Measurements from ENCODE around the gene ZNF33A. TPM values are rescaled to one million over a fixed set of nuclear protein-coding genes. Genes with fewer than 3 reads are reported as not detected.
"Not testable (repeated sequence)": the region's sequence is repeated elsewhere in the genome, so short reads cannot be mapped to it uniquely, and the experiment has no call there.

Gene ZNF33A
- total RNA-seq, 1 donor from 2014 or later, result 19.5 TPM

- DNase-seq (ENCODE audit: low spot score), result no peak
- Mint-ChIP-seq H3K27ac (no peak overlapping the region), H3K4me3 (ENCODE audit: low read depth) (no peak overlapping the region), H3K36me3 (ENCODE audit: low read depth) (peaks cover 12% of the 10 kb centered on the region), H3K27me3 (ENCODE audit: low read depth) (no peaks in the 10 kb centered on the region), H3K9me3 (no peaks in the 10 kb centered on the region), H3K4me1 (ENCODE audit: low read depth) (peaks cover 15% of the 10 kb centered on the region)
- intact Hi-C loops (cut with micrococcal nuclease), result no loop called here
Measured at GRCh38 chr10:38007551-38007950, 2.9 kb upstream of the ZNF33A start.

- H3K27me3 Mint-ChIP-seq (ENCODE audit: low read depth), result no peaks in the 10 kb centered on the region
- intact Hi-C loops (cut with micrococcal nuclease), result no loop called here
- peaks cover 15% of the 10 kb centered on the region for H3K36me3 Mint-ChIP-seq (ENCODE audit: low read depth)
- H3K4me1 Mint-ChIP-seq (ENCODE audit: low read depth), result peaks cover 16% of the 10 kb centered on the region
- no peaks in the 10 kb centered on the region for H3K9me3 Mint-ChIP-seq
- no peak overlapping the region for H3K4me3 Mint-ChIP-seq (ENCODE audit: low read depth)
- no peak for DNase-seq (ENCODE audit: low spot score)
- no peak overlapping the region for H3K27ac Mint-ChIP-seq
Measured at GRCh38 chr10:38007991-38008390, 2.5 kb upstream of the ZNF33A start.

GRCh38 chr10:38016354-38016753, 5.9 kb downstream of the ZNF33A start:
- H3K4me1 Mint-ChIP-seq (ENCODE audit: low read depth), result peaks cover 12% of the 10 kb centered on the region
- peaks cover 25% of the 10 kb centered on the region for H3K9me3 Mint-ChIP-seq
- no peak overlapping the region for H3K27ac Mint-ChIP-seq
- no peak for DNase-seq (ENCODE audit: low spot score)
- intact Hi-C loops (cut with micrococcal nuclease), result no loop called here
- no peaks in the 10 kb centered on the region for H3K27me3 Mint-ChIP-seq (ENCODE audit: low read depth)
- H3K36me3 Mint-ChIP-seq (ENCODE audit: low read depth), result peaks cover 89% of the 10 kb centered on the region
- H3K4me3 Mint-ChIP-seq (ENCODE audit: low read depth), result no peak overlapping the region

- peaks cover 98% of the 10 kb centered on the region for H3K36me3 Mint-ChIP-seq (ENCODE audit: low read depth)
- not testable (repeated sequence) for H3K27ac Mint-ChIP-seq; H3K4me3 Mint-ChIP-seq (ENCODE audit: low read depth)
Measured at GRCh38 chr10:38019124-38019523, 8.6 kb downstream of the ZNF33A start.

GRCh38 chr10:38025283-38025682, 14.8 kb downstream of the ZNF33A start:
- peaks cover 9% of the 10 kb centered on the region for H3K4me1 Mint-ChIP-seq (ENCODE audit: low read depth)
- no peak for DNase-seq (ENCODE audit: low spot score)
- H3K27ac Mint-ChIP-seq, result no peak overlapping the region
- intact Hi-C loops (cut with micrococcal nuclease), result no loop called here
- no peaks in the 10 kb centered on the region for H3K27me3 Mint-ChIP-seq (ENCODE audit: low read depth)
- peaks cover 44% of the 10 kb centered on the region for H3K9me3 Mint-ChIP-seq
- peaks cover 99% of the 10 kb centered on the region for H3K36me3 Mint-ChIP-seq (ENCODE audit: low read depth)
- H3K4me3 Mint-ChIP-seq (ENCODE audit: low read depth), result no peak overlapping the region

More at GRCh38 chr10:38019124-38019523, 8.6 kb downstream of the ZNF33A start:
- H3K27me3 Mint-ChIP-seq (ENCODE audit: low read depth); DNase-seq (ENCODE audit: low spot score); intact Hi-C loops (cut with micrococcal nuclease); H3K4me1 Mint-ChIP-seq (ENCODE audit: low read depth): not testable (repeated sequence)
- peaks cover 29% of the 10 kb centered on the region for H3K9me3 Mint-ChIP-seq

GRCh38 chr10:38027986-38028385, 17.5 kb downstream of the ZNF33A start:
- Mint-ChIP-seq H3K9me3 (peaks cover 33% of the 10 kb centered on the region), H3K36me3 (ENCODE audit: low read depth) (peaks cover 94% of the 10 kb centered on the region), H3K27me3 (ENCODE audit: low read depth) (no peaks in the 10 kb centered on the region), H3K4me1 (ENCODE audit: low read depth) (peaks cover 9% of the 10 kb centered on the region), H3K27ac (no peak overlapping the region), H3K4me3 (ENCODE audit: low read depth) (no peak overlapping the region)
- intact Hi-C loops (cut with micrococcal nuclease), result no loop called here
- DNase-seq (ENCODE audit: low spot score), result no peak

- intact Hi-C loops (cut with micrococcal nuclease), result no loop called here
Measured at GRCh38 chr10:38032886-38033285, 22.4 kb downstream of the ZNF33A start.

GRCh38 chr10:38038107-38038931, 27.8 kb downstream of the ZNF33A start:
- H3K27ac Mint-ChIP-seq, result peak overlapping the region; percentile 89
- H3K4me3 Mint-ChIP-seq (ENCODE audit: low read depth), result peak overlapping the region; percentile 70
- peaks cover 15% of the 10 kb centered on the region for H3K9me3 Mint-ChIP-seq
- intact Hi-C loops (cut with micrococcal nuclease), result loop anchor here (2.0 kb wide), 2 partner anchors 28 to 56 kb away; partner anchors contain the start of genes ZNF33A and ZNF37A
- peaks cover 22% of the 10 kb centered on the region for H3K4me1 Mint-ChIP-seq (ENCODE audit: low read depth)
- DNase-seq (ENCODE audit: low spot score), result no peak
- H3K27me3 Mint-ChIP-seq (ENCODE audit: low read depth), result no peaks in the 10 kb centered on the region
- H3K36me3 Mint-ChIP-seq (ENCODE audit: low read depth), result peaks cover 91% of the 10 kb centered on the region

More at GRCh38 chr10:38032886-38033285, 22.4 kb downstream of the ZNF33A start:
- H3K4me1 Mint-ChIP-seq (ENCODE audit: low read depth), result peaks cover 6% of the 10 kb centered on the region
- H3K36me3 Mint-ChIP-seq (ENCODE audit: low read depth), result peaks cover 92% of the 10 kb centered on the region
- H3K9me3 Mint-ChIP-seq, result peaks cover 18% of the 10 kb centered on the region
- no peak overlapping the region for H3K27ac Mint-ChIP-seq
- no peaks in the 10 kb centered on the region for H3K27me3 Mint-ChIP-seq (ENCODE audit: low read depth)
- H3K4me3 Mint-ChIP-seq (ENCODE audit: low read depth), result no peak overlapping the region
- DNase-seq (ENCODE audit: low spot score), result no peak

- intact Hi-C loops (cut with micrococcal nuclease), result loop anchor here (2.0 kb wide), 2 partner anchors 28 to 56 kb away; partner anchors contain the start of genes ZNF33A and ZNF37A
- H3K4me1 Mint-ChIP-seq (ENCODE audit: low read depth), result peaks cover 24% of the 10 kb centered on the region
- H3K27ac Mint-ChIP-seq, result peak overlapping the region; percentile 89
- DNase-seq (ENCODE audit: low spot score), result no peak
- peaks cover 20% of the 10 kb centered on the region for H3K9me3 Mint-ChIP-seq
- peak overlapping the region; percentile 70 for H3K4me3 Mint-ChIP-seq (ENCODE audit: low read depth)
- no peaks in the 10 kb centered on the region for H3K27me3 Mint-ChIP-seq (ENCODE audit: low read depth)
- peaks cover 92% of the 10 kb centered on the region for H3K36me3 Mint-ChIP-seq (ENCODE audit: low read depth)
Measured at GRCh38 chr10:38038932-38039245, 28.4 kb downstream of the ZNF33A start.

- Mint-ChIP-seq H3K4me3 (ENCODE audit: low read depth) (no peak overlapping the region), H3K4me1 (ENCODE audit: low read depth) (peaks cover 34% of the 10 kb centered on the region), H3K27ac (no peak overlapping the region), H3K36me3 (ENCODE audit: low read depth) (peaks cover 93% of the 10 kb centered on the region), H3K27me3 (ENCODE audit: low read depth) (no peaks in the 10 kb centered on the region), H3K9me3 (peaks cover 53% of the 10 kb centered on the region)
- DNase-seq (ENCODE audit: low spot score), result no peak
- intact Hi-C loops (cut with micrococcal nuclease), result no loop called here
Measured at GRCh38 chr10:38043516-38043915, 33.0 kb downstream of the ZNF33A start.

GRCh38 chr10:38045129-38045528, 34.7 kb downstream of the ZNF33A start:
- H3K27me3 Mint-ChIP-seq (ENCODE audit: low read depth), result no peaks in the 10 kb centered on the region
- peaks cover 62% of the 10 kb centered on the region for H3K9me3 Mint-ChIP-seq
- H3K36me3 Mint-ChIP-seq (ENCODE audit: low read depth), result peaks cover 92% of the 10 kb centered on the region
- H3K27ac Mint-ChIP-seq, result peak overlapping the region; percentile 8
- no peak overlapping the region for H3K4me3 Mint-ChIP-seq (ENCODE audit: low read depth)
- intact Hi-C loops (cut with micrococcal nuclease), result no loop called here
- H3K4me1 Mint-ChIP-seq (ENCODE audit: low read depth), result peaks cover 23% of the 10 kb centered on the region
- no peak for DNase-seq (ENCODE audit: low spot score)

GRCh38 chr10:38047666-38048065, 37.2 kb downstream of the ZNF33A start:
- DNase-seq (ENCODE audit: low spot score), result no peak
- Mint-ChIP-seq H3K4me1 (ENCODE audit: low read depth) (peaks cover 19% of the 10 kb centered on the region), H3K9me3 (peaks cover 72% of the 10 kb centered on the region), H3K27me3 (ENCODE audit: low read depth) (no peaks in the 10 kb centered on the region), H3K36me3 (ENCODE audit: low read depth) (peaks cover 88% of the 10 kb centered on the region), H3K27ac (no peak overlapping the region), H3K4me3 (ENCODE audit: low read depth) (no peak overlapping the region)
- intact Hi-C loops (cut with micrococcal nuclease), result loop anchor here (2.0 kb wide), 1 partner anchor 47 kb away; the partner anchor contains the start of gene ZNF37A

- Mint-ChIP-seq H3K9me3 (peaks cover 82% of the 10 kb centered on the region), H3K4me1 (ENCODE audit: low read depth) (peaks cover 14% of the 10 kb centered on the region), H3K27me3 (ENCODE audit: low read depth) (no peaks in the 10 kb centered on the region), H3K27ac (no peak overlapping the region), H3K36me3 (ENCODE audit: low read depth) (peaks cover 90% of the 10 kb centered on the region), H3K4me3 (ENCODE audit: low read depth) (no peak overlapping the region)
- no peak for DNase-seq (ENCODE audit: low spot score)
- intact Hi-C loops (cut with micrococcal nuclease), result no loop called here
Measured at GRCh38 chr10:38050212-38050611, 39.7 kb downstream of the ZNF33A start.

Measured in activated T-helper 2 cell treated with anti-CD3 and anti-CD28 coated beads, Interferon-gamma antibody, Interleukin-2, Interleukin-4, amounts not matched to agents 10 μg/mL and 5 μg/mL and 100 μg/mL, durations not matched to agents 14 hours and 24 hours and 36 hours (primary cell).